Mesothelial cell of epicardium (in vitro differentiated cells): ENCODE data around the gene SMIM29. TPM values are rescaled to one million over a fixed set of nuclear protein-coding genes. Genes with fewer than 3 reads are reported as not detected.

Experiments
- DNase-seq, 2 experiments: peaks; one replicate each; pipeline ENCODE4 v3.0.0; 2021; ENCODE audit warnings: low spot score in 2 of 2; ENCODE audit not compliant: unreplicated experiment in 2 of 2
- H3K27ac Mint-ChIP-seq: 2 replicates; pipeline ENCODE4 v1.8.0; 2021; ENCODE audit warnings: mixed read lengths
- H3K27me3 Mint-ChIP-seq: 2 replicates; pipeline ENCODE4 v1.8.0; 2021; ENCODE audit warnings: low read depth, mixed read lengths
- H3K36me3 Mint-ChIP-seq: 2 replicates; pipeline ENCODE4 v1.8.0; 2021; ENCODE audit warnings: mixed read lengths
- H3K4me1 Mint-ChIP-seq: 2 replicates; pipeline ENCODE4 v1.8.0; 2021; ENCODE audit warnings: mixed read lengths
- H3K4me3 Mint-ChIP-seq: 2 replicates; pipeline ENCODE4 v1.8.0; 2021; ENCODE audit warnings: mild to moderate bottlenecking, moderate library complexity, mixed read lengths
- H3K9me3 Mint-ChIP-seq: 2 replicates; pipeline ENCODE4 v1.8.0; 2021; ENCODE audit warnings: mixed read lengths
- CTCF ChIP-seq: fragments of 200-600 bp; sonication (generic); IDR thresholded peaks from one replicate; pipeline ENCODE4 v1.5.0; 2021; ENCODE audit warnings: antibody characterized with exemption; ENCODE audit not compliant: unreplicated experiment
- total RNA-seq: library from RNA; stranded (reverse); gene quantifications from 3 replicates; pipeline ENCODE4 v1.2.1, GENCODE V29; 2021

SMIM29 gene
- total RNA-seq, 1 donor from 2014 or later, result 8.9 TPM

GRCh38 chr6:34285448-34286164 is 36.8 kb upstream of the SMIM29 start:
- Mint-ChIP-seq H3K27me3 (no peaks in the 10 kb centered on the region), H3K4me3 (no peak overlapping the region), H3K27ac (peak overlapping the region; percentile 43), H3K36me3 (peaks cover 15% of the 10 kb centered on the region), H3K9me3 (no peaks in the 10 kb centered on the region), H3K4me1 (no peaks in the 10 kb centered on the region)
- DNase-seq, result no peak
- no peak for TF ChIP-seq CTCF

- H3K4me3 Mint-ChIP-seq, result no peak overlapping the region
- H3K27ac Mint-ChIP-seq, result no peak overlapping the region
- TF ChIP-seq CTCF, result no peak
- DNase-seq, result no peak
- H3K4me1 Mint-ChIP-seq, result no peaks in the 10 kb centered on the region
- peaks cover 17% of the 10 kb centered on the region for H3K36me3 Mint-ChIP-seq
- H3K27me3 Mint-ChIP-seq, result no peaks in the 10 kb centered on the region
- no peaks in the 10 kb centered on the region for H3K9me3 Mint-ChIP-seq
These were observed 36.0 kb upstream of the SMIM29 start for GRCh38 chr6:34284563-34285447.

DNA sequence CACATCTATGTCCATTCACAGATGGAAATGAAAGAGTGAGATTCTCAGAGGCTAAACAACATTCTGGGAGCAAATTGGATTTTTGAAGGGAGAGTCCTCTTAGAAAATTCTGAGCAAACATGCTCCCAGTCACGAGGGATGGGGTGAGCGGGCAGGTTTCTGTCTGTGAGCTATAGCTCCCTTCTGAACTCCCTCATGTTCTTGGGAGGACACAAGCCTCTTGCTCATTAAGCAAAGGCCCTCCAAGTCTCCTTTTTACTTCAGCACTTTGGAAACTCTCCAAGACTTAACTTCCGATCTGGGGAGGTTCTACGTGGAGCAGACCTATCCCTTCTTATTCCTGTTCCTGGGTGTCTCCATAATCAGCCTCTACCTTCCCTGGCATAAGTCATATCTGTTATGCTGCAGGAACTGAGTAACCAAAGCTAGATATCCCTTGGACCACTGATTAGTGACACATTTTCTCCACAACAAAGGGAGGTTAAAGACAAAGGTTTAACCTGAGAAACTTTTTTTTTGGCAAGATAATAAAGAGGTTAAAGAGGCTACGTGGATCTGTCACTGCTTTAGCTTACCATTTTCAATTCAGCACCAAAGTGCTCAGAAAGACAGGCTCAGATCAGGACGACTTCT is 33.0 kb upstream of the SMIM29 start:
- Mint-ChIP-seq H3K4me3 (no peak overlapping the region), H3K27ac (no peak overlapping the region)

GRCh38 chr6:34280216-34280615 is 31.4 kb upstream of the SMIM29 start:
- Mint-ChIP-seq H3K9me3 (no peaks in the 10 kb centered on the region), H3K4me3 (no peak overlapping the region), H3K36me3 (peaks cover 22% of the 10 kb centered on the region), H3K4me1 (peaks cover 6% of the 10 kb centered on the region), H3K27ac (no peak overlapping the region), H3K27me3 (no peaks in the 10 kb centered on the region)
- no peak for DNase-seq
- no peak for TF ChIP-seq CTCF

More for the DNA sequence above, 33.0 kb upstream of the SMIM29 start:
- no peak for DNase-seq
- H3K9me3 Mint-ChIP-seq, result no peaks in the 10 kb centered on the region
- no peaks in the 10 kb centered on the region for H3K27me3 Mint-ChIP-seq
- no peak for TF ChIP-seq CTCF
- peaks cover 6% of the 10 kb centered on the region for H3K4me1 Mint-ChIP-seq
- peaks cover 25% of the 10 kb centered on the region for H3K36me3 Mint-ChIP-seq

GRCh38 chr6:34278833-34279232 is 30.0 kb upstream of the SMIM29 start:
- H3K27ac Mint-ChIP-seq, result no peak overlapping the region
- TF ChIP-seq CTCF, result no peak
- H3K4me3 Mint-ChIP-seq, result no peak overlapping the region
- peaks cover 6% of the 10 kb centered on the region for H3K4me1 Mint-ChIP-seq
- peaks cover 16% of the 10 kb centered on the region for H3K36me3 Mint-ChIP-seq
- DNase-seq, result no peak
- no peaks in the 10 kb centered on the region for H3K9me3 Mint-ChIP-seq
- H3K27me3 Mint-ChIP-seq, result no peaks in the 10 kb centered on the region
